Cerebellar cortex (tissue), 1 donor: Measurements from ENCODE around the gene AREL1.
A peak's percentile ranks its signal among the peaks of the same experiment; 100 is the strongest.

Experiments used
- DNase-seq: peaks from one replicate; pipeline ENCODE4 v3.0.0-alpha.2; 2015; ENCODE audit warnings: low spot score

The AREL1 gene

GRCh38 chr14:74635847-74636246, 77.0 kb downstream of the AREL1 start:
- DNase-seq: no peak

DNA sequence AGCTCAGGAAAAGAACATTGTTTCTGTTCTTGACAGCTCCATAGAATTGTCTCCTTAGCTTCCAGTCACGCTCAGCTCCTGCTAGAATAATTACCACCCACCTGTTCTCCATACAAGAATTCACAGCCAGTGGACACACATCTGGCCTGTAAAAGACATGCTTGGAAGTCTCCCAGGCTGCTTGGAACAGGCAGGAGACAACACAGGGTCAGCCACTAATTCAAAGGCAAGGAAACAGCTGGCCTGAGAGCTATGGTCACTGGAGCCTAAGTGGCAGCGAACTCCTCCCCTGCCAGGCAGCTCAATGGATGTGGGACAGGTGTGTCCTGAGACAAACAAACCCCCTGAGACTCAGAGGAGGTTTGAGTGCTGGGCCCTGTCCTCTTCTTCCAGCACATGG, 77.9 kb downstream of the AREL1 start:
- no peak for DNase-seq

GRCh38 chr14:74634481-74634880, 78.4 kb downstream of the AREL1 start:
- no peak for DNase-seq

DNA sequence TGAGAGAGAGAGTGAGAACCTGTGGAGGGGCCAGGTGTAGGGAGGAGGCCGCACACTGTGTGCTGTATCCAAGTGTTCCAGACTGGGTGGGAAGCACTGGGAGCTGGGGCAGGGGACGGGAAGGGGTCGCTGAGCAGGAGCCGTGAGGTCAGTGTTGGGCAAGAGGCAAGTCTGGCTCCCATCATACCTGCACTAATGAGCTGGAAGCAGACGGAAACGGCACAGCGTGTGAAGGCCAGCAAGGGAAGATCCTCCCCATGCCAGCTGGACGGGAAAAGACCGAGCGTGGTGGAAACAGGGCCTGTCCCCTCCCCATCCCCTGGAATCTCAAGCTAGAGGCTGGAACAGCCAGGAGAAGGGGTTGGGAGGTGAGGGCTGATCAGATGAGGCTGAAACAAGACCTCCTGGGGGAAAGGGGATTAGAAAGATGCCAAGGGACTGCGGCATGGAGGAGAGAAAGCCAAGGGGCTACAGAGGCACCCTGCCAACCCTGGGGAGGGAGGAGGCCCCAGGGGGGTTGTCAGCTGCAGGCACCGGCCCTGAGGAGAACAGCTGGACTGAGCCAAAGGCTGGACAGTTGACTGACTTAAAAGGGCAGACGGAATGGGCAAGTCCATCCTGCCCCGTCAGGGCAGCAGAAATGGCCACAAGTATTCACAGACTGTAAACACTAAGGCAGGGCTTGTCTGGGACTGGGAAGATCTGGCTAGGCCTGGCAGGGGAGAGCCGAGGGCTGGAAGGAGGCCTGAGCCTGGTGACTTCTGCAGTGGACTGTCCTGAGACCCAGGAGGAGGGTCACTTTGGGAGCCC, 81.8 kb downstream of the AREL1 start:
- DNase-seq: no peak

DNA sequence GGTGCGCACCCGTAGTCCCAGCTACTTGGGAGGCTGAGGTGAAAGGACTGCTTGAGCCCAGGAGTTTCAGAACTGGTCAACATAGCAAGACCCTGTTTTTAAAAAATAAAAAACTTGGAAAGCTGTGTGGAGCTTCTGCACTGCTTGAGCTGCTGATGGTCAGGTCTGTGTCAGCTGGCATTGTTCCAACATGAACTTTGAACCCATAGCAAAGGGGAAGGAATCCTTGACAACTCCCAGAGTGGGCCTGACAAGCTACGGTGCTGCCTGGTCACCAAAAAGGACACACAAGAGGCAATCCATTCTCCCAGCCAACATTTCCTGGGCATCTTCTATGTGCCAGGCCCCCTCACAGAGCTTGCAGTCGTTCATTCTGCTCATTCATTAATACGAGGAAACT, 84.5 kb downstream of the AREL1 start:
- no peak for DNase-seq

DNA sequence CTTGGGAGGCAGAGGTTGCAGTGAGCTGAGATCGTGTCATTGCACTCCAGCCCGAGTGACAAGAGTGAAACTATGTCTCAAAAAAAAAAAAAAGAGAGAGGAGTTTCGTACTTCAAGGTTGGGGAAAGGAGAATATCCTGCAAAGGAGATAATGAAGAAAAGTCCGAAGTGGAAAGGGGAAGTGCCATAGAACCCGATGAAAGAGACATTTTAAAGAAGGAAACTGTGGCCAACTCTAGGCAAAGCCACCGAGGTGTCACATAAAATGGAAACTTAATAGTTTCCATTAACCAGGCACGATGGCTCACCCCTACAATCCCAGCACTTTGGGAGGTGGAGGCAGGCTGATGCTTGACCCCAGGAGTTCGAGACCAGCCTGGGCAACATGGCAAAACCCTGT, 85.8 kb downstream of the AREL1 start:
- no peak for DNase-seq

GRCh38 chr14:74622257-74622656, 90.6 kb downstream of the AREL1 start:
- no peak for DNase-seq

DNA sequence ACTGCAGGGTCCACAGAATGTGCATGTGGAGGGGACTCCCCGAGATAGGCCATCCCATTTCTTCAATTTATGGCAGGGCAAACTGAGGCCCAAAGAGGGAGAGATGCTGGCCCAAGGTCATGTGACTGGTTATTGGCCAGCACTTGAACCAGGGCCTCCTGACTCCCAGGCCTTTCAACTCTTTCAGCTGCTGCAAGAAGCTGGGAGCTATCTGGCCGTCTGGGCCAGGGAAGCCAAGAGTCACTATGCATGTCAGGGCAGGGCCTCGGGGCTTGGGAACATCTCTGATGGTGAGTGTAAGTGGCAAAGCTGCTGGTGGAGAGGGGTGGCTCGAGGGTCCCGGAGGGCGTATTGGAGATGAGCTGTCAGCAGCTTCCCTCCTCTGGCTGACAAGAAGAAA, 91.3 kb downstream of the AREL1 start:
- no peak for DNase-seq

DNA sequence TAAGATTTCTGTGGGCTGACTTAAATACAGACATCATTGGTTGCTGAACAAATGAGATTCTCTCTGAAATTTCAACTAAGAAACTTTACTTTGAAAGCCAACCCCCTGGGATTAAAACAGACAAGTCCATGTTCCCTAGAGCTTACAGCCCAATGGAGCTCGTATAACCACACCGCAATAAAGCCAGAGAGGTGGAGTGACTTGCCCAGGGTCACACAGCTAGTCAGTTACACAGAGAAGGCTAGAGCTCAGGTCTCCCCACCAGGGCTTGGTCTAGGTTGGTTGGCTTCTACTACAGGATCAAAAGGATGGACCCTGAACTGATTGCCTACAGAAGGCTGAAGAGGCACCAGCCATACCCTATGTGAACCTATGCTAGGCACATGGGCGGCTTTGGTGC, 92.0 kb downstream of the AREL1 start:
- DNase-seq: no peak

- DNase-seq: no peak
These were observed 92.4 kb downstream of the AREL1 start for GRCh38 chr14:74620497-74620921.

GRCh38 chr14:74619672-74620131, 93.2 kb downstream of the AREL1 start:
- peak; percentile 56 for DNase-seq

DNA sequence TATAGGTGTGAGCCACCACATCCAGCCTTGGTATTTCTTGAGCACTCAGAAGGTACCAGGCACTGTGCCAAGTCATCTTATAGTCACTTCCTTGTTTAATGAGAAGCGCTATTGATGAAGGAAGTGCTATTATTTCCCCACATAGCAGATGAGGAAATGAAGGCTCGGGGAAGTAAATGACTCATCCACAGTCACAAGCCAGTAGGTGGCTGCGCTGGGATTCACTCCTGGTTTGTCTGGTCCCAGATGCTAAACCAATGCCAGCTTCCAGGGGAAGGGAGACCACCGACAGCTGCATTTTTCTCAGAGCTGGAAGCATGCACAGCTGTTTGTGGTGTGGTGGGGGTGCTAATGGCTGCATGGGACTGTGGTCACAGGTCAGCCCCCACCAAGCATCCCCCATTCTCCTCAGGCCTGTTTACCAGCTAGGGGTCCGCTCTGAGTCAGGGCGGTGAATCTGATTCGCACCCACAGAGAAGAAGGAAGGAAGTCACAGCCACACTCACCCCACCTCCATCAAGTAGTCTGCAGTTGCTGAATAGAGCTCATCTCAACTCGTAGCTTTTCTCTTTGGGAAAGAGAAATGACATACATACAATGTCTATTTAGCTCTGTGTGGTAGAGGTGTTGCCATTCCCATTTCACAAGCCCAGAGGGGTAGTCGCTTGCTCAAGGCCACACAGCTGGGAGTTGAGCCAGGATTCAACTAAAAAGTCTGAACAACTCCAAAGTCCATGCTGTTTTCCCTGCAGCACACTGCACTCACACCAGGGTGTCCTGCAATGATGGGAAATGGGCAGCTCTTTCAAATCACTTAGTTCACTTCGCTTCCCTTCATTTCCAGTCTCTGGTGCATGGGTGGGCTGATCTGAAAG, 94.6 kb downstream of the AREL1 start:
- DNase-seq: peak; percentile 49

DNA sequence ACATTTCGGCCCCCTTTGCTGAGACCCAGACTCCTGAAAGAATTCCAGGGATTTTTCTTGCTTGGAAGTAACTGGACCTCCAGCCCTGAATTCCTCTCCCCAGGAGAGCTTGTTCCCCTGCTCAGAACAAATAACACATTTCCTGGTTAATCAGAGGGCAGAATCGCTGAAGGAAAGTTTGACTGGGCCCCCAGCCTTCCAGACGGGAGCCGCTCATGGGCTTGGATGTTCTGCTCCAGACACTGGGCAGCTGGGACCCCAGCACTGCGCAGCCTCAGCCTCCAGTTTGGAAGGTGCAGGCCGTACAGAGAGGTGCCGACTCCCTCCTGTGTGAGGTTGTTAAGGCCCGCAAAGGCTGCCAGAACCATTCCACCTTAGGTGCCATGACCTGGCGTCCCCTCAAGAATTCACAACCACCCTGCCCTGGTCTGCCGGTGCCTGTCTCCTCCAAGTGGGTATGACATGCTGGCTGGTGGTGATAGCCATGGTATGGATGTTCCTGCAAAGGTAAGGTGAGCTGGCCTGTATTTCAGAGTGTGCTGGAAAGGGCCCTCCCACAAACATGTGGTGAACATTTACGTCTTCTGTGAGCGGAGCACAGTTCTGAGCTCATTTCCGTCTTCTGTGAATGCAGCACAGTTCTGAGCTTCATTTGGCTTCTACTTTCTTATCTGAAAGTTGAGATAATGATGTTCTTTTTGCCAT, 95.7 kb downstream of the AREL1 start:
- DNase-seq: peak; percentile 63

- peak; percentile 49 for DNase-seq
These were observed 96.4 kb downstream of the AREL1 start for GRCh38 chr14:74616507-74616906.

GRCh38 chr14:74615735-74616134, 97.1 kb downstream of the AREL1 start:
- DNase-seq: peak; percentile 24

DNA sequence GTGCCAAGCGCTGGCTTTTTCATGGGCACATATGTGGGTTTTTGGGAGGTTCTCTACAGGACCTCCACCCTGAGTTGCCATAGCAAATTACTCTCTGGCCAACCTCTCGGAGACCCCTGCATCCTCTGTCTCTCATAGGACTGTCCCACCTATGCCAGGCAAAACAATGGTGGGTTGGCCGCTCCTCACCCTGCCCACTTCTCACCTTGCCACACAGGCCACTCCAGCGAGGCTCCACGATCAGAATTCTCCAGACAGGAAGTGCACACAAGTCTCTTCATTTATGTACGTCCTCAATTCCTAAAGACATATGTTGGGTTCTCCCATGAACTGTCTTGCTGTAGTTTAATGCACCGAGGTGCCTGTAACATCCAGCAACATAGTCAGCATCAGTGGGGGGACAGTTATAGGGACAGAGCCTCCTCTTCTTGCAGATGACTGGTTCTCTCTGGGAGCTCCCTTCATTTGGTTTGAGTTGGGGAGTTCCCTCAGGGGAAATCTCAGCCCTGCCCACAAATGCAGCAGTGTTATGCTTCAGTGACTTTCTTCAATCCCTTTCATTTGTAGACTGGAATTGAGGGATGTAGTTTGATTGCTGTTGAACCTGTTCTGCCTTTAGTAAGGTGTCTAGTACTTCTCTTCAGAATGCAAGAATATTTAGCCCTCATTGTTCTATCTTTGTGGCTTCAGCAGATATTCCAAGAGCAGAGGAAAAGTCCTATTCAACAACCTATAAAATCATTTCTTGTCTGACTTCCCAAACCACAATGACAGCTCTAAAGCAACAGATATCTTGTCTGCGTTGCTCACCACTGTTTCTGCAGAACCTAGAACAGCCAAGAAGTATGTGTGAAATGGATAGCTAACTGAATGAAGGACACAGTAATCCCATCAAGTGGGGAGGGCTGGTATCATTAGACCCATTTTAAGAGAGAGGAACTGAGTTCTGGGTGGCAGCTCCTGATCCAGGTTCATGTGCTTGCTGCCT, 98.1 kb downstream of the AREL1 start:
- DNase-seq: no peak

DNA sequence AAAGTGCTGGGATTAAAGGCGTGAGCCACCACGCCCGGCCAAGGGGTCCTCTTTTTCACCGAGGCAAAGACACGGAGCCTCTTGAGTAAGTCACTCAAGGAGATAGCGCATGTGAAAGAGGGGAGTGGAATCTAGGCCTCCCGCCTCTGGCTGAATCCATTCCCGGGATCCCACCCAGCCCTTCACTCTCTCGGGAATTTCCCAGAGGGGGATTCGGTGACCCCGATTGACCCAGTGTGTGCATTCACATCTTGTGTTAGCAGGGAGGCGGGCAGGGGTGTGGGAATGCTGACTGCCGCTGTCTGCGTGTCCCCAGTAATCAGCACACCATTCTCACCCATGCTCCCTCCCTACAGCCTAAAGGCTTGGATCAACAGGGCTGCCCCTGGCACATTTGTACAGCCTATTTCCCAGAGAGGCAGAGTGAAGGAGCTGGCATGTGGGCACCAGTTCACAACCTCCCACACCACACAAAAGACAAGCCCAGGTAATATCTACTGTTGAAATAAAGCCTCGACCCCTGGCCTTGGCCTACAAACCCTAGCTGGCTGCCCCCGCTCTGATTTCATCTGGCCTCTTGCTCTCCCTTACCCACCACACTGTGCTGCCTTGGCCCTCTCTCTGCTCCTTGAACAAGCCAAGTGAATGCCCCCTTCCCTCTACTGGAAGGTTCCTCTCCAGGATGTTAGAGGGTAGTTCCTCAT, 99.5 kb downstream of the AREL1 start:
- DNase-seq: peak; percentile 38

- DNase-seq: peak; percentile 35
These were observed 100.4 kb downstream of the AREL1 start for GRCh38 chr14:74612350-74613021.

DNA sequence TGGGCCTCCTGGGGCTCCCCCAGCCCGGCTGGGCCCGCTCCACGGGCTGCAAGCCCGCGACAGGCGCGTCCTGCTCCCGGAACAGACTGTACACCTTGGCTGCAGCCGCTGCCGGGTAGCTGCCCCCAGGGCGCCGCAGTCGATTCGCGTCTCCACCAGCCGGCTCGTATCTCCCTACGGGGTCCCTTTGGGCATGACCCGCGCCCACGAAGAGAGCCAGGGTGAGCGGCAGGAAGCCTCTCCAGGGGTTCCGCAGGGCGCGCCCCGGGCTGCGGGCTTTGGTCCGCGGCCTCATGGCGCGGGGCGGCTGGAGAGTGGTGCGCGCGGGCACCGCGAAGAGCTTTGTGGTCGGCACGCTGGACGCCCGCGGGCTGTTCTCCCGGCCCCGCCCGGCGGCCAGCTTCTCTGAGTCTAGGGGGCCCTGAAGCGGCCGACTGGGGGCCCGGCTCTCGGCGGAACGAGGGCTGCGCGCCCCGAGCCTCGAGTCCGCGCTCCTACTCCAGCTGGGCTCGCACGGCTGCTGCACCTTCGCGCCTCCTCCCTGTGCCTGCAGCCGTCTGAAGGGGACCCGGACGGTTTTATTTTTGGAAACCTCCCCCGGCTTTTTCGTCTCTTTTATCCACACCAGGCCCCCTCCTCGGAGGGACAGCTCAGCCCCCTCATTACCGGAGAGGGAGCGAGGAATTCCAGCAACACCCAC, 101.1 kb downstream of the AREL1 start, which contains the start of gene LTBP2:
Gene LTBP2, minus strand, starts transcription at position 588 of the 700 bp plus-strand sequence. Its CDS starts 293 bp downstream, at position 295.
- DNase-seq: no peak
